Adipocyte (in vitro differentiated cells): ENCODE results near the gene STARD13.

Source experiments
- DNase-seq: peaks from one replicate; pipeline ENCODE4 v3.0.0-alpha.2; 2015; ENCODE audit warnings: low read depth
- H3K27me3 ChIP-seq: replicated peaks from 2 replicates; pipeline ENCODE4 v1.7.0; 2013; ENCODE audit warnings: mild to moderate bottlenecking, low read length, moderate library complexity; ENCODE audit not compliant: control insufficient read depth, insufficient read depth
- H3K36me3 ChIP-seq: 2 replicates; pipeline ENCODE4 v1.7.0; 2013; ENCODE audit warnings: low read length, mild to moderate bottlenecking, moderate library complexity; ENCODE audit not compliant: control insufficient read depth, insufficient read depth, severe bottlenecking
- H3K4me1 ChIP-seq: 2 replicates; pipeline ENCODE4 v1.7.0; 2013; ENCODE audit warnings: mild to moderate bottlenecking, low read length, moderate library complexity; ENCODE audit not compliant: control insufficient read depth, insufficient read depth
- H3K4me3 ChIP-seq: 2 replicates; pipeline ENCODE4 v1.7.0; 2013; ENCODE audit warnings: mild to moderate bottlenecking, low read length, moderate library complexity
- H3K9ac ChIP-seq: 2 replicates; pipeline ENCODE4 v1.7.0; 2013; ENCODE audit warnings: mild to moderate bottlenecking, low read length, moderate library complexity
- H3K9me3 ChIP-seq: 2 replicates; pipeline ENCODE4 v1.7.0; 2013; ENCODE audit warnings: mild to moderate bottlenecking, low read length, moderate library complexity; ENCODE audit not compliant: control insufficient read depth

STARD13 gene

DNA sequence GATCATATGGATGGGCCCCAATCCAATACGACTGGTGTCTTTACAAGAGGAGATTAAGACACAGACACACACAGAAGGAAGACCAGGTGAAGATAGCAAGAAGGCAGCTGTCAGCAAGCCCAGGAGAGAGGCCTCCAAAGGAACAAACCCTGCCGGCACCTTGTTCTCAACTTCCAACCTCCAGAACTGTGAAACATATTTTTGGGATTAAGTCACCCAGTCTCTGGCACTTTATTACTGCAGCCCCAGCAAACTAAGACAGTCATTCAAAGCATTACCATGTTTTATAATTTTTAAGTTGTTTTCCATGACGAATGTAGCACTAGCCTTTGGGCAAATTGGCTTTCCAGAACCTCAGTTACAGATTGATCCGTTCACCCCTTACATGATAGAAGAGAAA, 11.3 kb downstream of the STARD13 start:
- H3K36me3 ChIP-seq: peaks cover 3% of the 10 kb centered on the region
- no peaks in the 10 kb centered on the region for H3K27me3 ChIP-seq
- H3K9ac ChIP-seq: no peak overlapping the region
- H3K4me3 ChIP-seq: no peak overlapping the region
- DNase-seq: no peak
- H3K9me3 ChIP-seq: no peaks in the 10 kb centered on the region
- peaks cover 71% of the 10 kb centered on the region for H3K4me1 ChIP-seq

DNA sequence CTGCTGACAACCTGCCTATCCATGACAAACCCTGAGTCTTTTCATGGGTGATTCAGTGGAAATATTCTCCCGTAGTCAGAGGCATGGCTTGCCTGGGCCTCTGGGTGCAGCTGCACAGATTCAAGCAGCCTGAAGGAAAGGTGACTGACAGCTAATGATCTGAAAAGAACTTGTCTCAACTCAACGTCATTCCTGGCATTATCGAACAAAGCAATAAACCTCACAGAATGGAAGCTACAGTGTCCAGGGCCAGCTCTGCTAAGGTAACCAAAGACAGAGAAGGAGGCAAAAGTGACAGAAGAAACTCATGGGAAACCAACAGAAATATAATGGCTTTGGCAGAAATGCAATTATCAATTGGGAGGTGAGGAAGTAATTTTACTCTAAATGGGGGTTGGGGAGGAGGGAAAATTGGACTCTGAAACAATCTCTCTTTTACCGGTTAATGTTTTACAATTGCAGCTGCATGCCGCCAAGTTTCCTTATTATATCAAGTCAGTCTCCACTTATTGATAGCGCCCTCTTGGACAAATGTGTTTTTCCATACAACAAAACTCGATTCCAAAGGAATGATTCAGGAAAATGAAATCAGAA, 12.9 kb downstream of the STARD13 start:
- DNase-seq: no peak
- no peaks in the 10 kb centered on the region for H3K9me3 ChIP-seq
- H3K9ac ChIP-seq: no peak overlapping the region
- H3K4me3 ChIP-seq: no peak overlapping the region
- peaks cover 54% of the 10 kb centered on the region for H3K4me1 ChIP-seq
- peaks cover 9% of the 10 kb centered on the region for H3K36me3 ChIP-seq
- no peaks in the 10 kb centered on the region for H3K27me3 ChIP-seq

DNA sequence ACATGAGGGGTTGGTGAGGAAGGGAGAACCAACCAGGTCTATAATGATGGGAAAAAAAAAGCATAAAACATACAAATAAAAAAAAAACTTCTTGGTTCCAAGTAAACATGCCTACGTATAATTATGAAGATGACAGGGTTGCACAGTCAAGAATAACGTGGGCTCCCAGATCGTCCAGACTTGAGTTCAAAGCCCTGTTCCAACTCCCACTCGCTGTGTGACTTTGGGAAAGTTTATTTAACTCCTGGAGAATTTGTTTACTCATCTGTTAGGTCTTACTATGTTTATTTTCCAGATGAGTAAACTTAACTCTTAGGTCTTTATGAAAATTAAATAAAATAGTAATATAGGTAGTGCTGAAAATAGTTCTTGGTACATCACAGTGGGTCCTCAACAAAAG, 13.8 kb downstream of the STARD13 start:
- Histone ChIP-seq H3K36me3 (peaks cover 18% of the 10 kb centered on the region), H3K9ac (no peak overlapping the region), H3K27me3 (no peaks in the 10 kb centered on the region), H3K4me1 (peaks cover 46% of the 10 kb centered on the region), H3K9me3 (no peaks in the 10 kb centered on the region), H3K4me3 (no peak overlapping the region)
- DNase-seq: no peak

DNA sequence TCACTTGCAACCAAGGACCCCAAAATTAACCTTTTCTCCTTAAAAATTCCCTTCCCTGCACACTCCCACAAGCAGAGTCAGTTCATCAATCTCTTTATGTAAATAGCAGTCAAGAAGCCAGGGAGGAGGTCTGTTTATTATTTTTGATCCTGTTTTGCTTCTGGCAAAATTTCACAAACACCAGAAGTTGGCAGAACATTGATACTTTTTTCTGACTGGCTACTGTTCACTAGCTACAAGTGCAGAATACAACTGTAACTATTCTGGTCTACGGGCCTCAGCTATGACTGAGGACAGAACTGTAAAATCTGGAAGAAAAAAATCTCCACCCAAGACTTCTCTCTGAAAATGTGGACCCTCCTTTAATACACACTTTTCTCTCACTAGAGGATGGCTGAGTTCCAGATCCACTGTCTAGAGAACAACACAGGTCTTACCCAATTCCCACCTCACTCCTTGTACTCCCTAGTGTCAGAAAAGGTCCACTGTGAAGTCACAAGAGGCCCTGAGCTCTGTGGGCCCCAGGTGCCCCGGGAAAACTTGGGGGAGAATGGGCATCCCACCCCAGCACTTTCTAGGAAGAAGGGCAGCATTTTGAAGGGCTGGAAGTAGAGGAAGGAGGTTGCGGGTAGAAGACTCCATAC, 14.5 kb downstream of the STARD13 start:
- Histone ChIP-seq H3K9ac (no peak overlapping the region), H3K9me3 (no peaks in the 10 kb centered on the region), H3K36me3 (peaks cover 18% of the 10 kb centered on the region)

DNA sequence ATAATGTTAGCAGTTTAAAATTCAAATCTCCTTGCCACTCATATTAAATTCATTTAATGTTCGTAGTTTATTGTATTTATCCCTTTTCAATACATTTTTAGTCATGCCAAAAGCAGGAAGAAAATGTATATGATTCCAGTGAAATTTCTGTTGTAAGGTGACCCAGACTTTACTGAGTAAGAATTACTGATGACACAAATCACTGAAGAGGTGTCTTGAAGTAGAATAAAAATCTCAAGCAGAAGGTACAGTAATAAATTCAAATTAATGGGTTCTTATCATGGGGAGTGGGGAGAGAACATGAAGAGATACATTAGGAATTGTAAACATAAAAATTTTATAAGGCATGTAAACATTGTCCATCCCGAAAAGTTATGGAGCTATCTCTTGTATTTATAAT, 19.9 kb downstream of the STARD13 start:
- Histone ChIP-seq H3K9me3 (no peaks in the 10 kb centered on the region), H3K27me3 (no peaks in the 10 kb centered on the region), H3K4me3 (no peak overlapping the region), H3K9ac (no peak overlapping the region), H3K4me1 (peaks cover 31% of the 10 kb centered on the region), H3K36me3 (peaks cover 18% of the 10 kb centered on the region)
- DNase-seq: no peak

More for the DNA sequence above, 14.5 kb downstream of the STARD13 start:
- peak; percentile 69 for DNase-seq
- H3K4me1 ChIP-seq: peaks cover 38% of the 10 kb centered on the region
- no peaks in the 10 kb centered on the region for H3K27me3 ChIP-seq
- no peak overlapping the region for H3K4me3 ChIP-seq

DNA sequence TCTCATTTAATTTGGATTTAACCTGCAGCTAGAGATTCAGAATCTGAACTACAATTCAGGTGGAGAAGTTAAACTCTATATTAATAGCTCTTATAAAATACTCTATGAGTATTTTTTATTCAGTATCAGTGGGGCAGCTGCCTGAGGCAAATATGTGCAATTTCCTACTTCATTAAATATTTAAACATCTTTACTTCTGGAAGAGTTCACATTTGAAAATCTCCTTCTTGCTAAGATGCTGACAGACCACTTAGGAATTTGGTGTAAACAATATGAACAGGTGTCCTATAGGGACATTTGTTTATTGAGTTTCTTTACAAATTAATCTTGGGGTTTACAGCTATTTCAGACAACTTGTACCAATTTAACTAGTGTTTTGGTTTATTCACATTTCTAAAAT, 20.4 kb downstream of the STARD13 start:
- Histone ChIP-seq H3K36me3 (peaks cover 18% of the 10 kb centered on the region), H3K4me3 (no peak overlapping the region), H3K4me1 (peaks cover 32% of the 10 kb centered on the region), H3K27me3 (no peaks in the 10 kb centered on the region), H3K9ac (no peak overlapping the region), H3K9me3 (no peaks in the 10 kb centered on the region)
- DNase-seq: no peak

DNA sequence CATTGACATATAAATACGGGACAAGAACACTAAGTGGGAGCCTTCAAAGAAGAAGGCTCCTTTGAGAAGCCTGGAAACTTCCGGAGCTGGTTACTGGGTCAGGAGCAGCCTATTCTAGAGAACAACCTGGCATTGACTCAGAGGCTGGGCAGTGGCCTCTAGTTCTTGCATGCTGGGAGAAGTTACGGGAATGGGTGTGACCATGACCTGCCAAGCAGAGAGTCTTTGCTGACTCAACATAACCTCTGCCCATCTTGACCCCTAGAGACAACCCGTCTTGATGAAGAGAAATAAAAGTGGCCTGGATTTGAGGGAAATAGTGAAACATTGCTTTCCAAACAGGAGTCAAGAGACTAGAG, 21.0 kb downstream of the STARD13 start:
- Histone ChIP-seq H3K9ac (no peak overlapping the region), H3K27me3 (no peaks in the 10 kb centered on the region), H3K9me3 (no peaks in the 10 kb centered on the region), H3K36me3 (peaks cover 18% of the 10 kb centered on the region), H3K4me1 (peaks cover 36% of the 10 kb centered on the region), H3K4me3 (no peak overlapping the region)
- DNase-seq: no peak

DNA sequence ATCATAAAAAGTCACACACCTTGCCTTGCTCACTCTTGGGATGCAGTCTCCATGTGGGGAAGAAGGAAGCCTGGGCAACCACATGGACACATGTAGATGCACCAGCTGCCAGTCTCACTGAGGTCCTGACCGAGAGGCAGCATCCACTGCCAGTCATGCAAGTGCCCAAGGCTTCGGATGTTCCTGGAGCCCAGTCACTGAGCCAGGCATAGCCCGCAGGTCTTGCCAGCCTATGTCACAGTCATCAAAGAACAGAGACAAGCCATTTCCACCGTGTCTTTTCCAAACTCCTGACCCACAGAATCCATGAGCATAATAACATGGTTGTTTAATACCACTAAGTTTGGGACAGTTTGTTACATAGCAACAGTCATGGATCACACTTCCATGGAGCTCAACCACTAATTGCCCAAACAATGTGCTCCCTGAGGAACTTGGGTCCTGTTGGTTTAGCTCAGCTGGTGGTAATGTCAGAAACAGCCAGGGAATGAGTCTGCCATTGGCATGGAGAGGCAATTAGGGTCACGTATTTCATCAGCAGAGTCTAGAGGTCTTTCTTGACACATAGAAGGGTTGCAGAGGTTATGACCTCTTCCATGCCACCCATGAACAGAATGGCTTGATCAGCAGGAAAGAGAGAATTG, 21.5 kb downstream of the STARD13 start:
- peaks cover 15% of the 10 kb centered on the region for H3K36me3 ChIP-seq
- H3K27me3 ChIP-seq: no peaks in the 10 kb centered on the region
- no peak for DNase-seq
- H3K9me3 ChIP-seq: no peaks in the 10 kb centered on the region
- H3K4me3 ChIP-seq: no peak overlapping the region
- peaks cover 41% of the 10 kb centered on the region for H3K4me1 ChIP-seq
- H3K9ac ChIP-seq: no peak overlapping the region

DNA sequence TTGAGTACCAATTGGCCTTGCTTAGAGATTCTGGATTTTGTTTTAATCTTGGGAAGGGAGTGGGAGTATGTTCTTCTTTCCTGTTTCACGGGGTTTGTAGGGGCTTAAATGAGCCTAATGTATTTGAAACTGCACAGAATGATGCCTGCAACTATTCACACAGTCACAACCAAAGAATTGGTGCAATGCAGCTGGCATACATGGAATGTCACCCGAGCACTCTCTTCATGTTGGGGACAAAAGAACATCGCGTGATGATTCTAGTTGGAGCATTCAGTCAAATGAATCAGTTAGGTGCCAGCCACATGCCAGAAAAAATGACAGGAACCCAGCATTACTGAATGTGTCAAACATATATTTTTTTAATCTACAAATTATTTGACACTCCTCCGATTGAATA, 22.1 kb downstream of the STARD13 start:
- H3K27me3 ChIP-seq: no peaks in the 10 kb centered on the region

DNA sequence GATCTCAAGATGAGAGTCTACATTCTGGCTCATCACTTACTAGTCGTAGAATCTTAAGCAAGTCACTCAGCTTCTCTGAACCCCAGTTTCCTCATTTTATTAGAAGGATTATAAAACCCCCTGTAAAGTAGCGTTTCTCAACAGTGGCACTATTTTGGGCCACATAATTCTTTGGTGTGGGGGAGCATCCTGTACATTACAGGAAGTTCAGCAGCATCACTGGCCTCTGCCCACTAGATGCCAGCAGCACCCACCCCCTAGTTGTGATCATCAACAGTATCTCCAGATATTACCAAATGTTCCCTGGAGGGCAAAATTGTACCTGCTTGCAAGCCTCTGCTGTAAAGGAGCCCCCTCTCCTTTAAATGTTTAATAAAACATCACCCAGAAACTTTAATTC, 22.6 kb downstream of the STARD13 start:
- H3K4me3 ChIP-seq: no peak overlapping the region
- no peak overlapping the region for H3K9ac ChIP-seq
- DNase-seq: no peak
- no peaks in the 10 kb centered on the region for H3K9me3 ChIP-seq
- H3K36me3 ChIP-seq: peaks cover 9% of the 10 kb centered on the region
- H3K27me3 ChIP-seq: no peaks in the 10 kb centered on the region
- peaks cover 52% of the 10 kb centered on the region for H3K4me1 ChIP-seq

More for the DNA sequence above, 22.1 kb downstream of the STARD13 start:
- peaks cover 47% of the 10 kb centered on the region for H3K4me1 ChIP-seq
- no peak for DNase-seq
- no peak overlapping the region for H3K4me3 ChIP-seq
- no peaks in the 10 kb centered on the region for H3K9me3 ChIP-seq
- peaks cover 12% of the 10 kb centered on the region for H3K36me3 ChIP-seq
- no peak overlapping the region for H3K9ac ChIP-seq

DNA sequence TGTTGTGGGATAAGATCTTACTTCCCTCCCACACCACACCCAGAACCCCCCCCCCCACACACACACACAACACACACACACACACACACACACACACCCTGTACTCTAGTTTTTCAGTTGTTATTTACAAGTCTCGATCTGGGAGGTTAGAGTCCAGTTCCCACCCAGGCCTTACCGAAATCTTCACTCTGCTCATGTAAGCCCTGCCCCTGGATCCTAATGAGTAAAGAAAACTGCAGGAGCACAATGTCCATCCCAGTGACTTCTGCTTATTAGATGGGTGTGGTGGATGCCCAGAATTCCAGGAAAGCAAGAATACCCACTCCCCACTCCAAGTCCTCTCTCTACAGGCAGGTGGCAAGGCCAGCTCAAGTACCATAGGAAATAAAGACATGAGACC, 23.0 kb downstream of the STARD13 start:
- peaks cover 56% of the 10 kb centered on the region for H3K4me1 ChIP-seq
- no peak overlapping the region for H3K9ac ChIP-seq
- peaks cover 8% of the 10 kb centered on the region for H3K36me3 ChIP-seq

More for the DNA sequence above, 23.0 kb downstream of the STARD13 start:
- DNase-seq: no peak
- H3K27me3 ChIP-seq: no peaks in the 10 kb centered on the region
- H3K4me3 ChIP-seq: no peak overlapping the region
- H3K9me3 ChIP-seq: no peaks in the 10 kb centered on the region
